HEK293 (cell line): ENCODE results near the gene FSTL5.

Source experiments
- ZBTB20 ChIP-seq: fragments of 450-650 bp; formaldehyde crosslinking; IDR thresholded peaks from 2 replicates; pipeline ENCODE4 v1.5.1; 2016; ENCODE audit warnings: missing biosample characterization, missing genetic modification characterization
- ZNF114 ChIP-seq: fragments of 450-650 bp; formaldehyde crosslinking; IDR thresholded peaks from 2 replicates; pipeline ENCODE4 v1.5.0; 2017; ENCODE audit warnings: missing biosample characterization, missing genetic modification characterization
- ZNF138 ChIP-seq: fragments of 450-650 bp; formaldehyde crosslinking; IDR thresholded peaks from 2 replicates; pipeline ENCODE4 v1.5.1; 2016; ENCODE audit warnings: missing biosample characterization, missing genetic modification characterization, borderline replicate concordance
- ZNF830 ChIP-seq: fragments of 450-650 bp; IDR thresholded peaks from 2 replicates; pipeline ENCODE4 v1.5.0; 2018; ENCODE audit warnings: missing biosample characterization, missing genetic modification characterization, low read depth, mild to moderate bottlenecking, moderate library complexity
- TF ChIP-seq, protein P1 (sequence below): fragments of 450-650 bp; formaldehyde crosslinking; IDR thresholded peaks from 2 replicates; pipeline ENCODE4 v1.5.1; 2016; ENCODE audit warnings: missing biosample characterization, missing genetic modification characterization
- TF ChIP-seq, protein P2 (sequence below): fragments of 450-650 bp; formaldehyde crosslinking; IDR thresholded peaks from 2 replicates; pipeline ENCODE4 v1.5.1; 2016; ENCODE audit warnings: missing biosample characterization, missing genetic modification characterization

DNA sequence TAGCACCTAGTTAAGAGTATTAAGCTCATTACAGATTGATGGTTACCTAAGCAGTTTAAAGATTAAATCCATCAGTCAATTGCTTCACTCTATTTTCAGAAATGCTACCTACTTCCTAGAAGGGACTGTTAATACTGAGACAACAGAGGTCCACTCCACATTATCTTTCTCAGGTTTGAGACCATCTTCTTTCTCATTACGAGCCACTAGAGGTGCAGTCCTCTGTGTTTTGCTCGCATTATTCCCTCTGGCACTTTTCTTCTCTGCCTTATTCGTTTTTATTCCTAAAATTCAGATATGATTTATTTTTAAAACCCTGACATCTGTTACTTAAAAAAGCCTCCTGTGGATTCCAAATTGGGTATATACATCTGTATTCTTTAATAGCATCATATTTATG, 459.1 kb downstream of the FSTL5 start:
- no peak for TF ChIP-seq ZBTB20 (tag by site-specific recombination)
- TF ChIP-seq ZNF138 (tag by site-specific recombination) = no peak
- TF ChIP-seq, protein P1, sequence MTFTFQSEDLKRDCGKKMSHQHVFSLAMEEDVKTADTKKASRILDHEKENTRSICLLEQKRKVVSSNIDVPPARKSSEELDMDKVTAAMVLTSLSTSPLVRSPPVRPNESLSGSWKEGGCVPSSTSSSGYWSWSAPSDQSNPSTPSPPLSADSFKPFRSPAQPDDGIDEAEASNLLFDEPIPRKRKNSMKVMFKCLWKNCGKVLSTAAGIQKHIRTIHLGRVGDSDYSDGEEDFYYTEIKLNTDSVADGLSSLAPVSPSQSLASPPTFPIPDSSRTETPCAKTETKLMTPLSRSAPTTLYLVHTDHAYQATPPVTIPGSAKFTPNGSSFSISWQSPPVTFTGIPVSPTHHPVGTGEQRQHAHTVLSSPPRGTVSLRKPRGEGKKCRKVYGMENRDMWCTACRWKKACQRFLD (tag by site-specific recombination) = no peak
- TF ChIP-seq ZNF830 (tag by site-specific recombination) = no peak
- TF ChIP-seq, protein P2, sequence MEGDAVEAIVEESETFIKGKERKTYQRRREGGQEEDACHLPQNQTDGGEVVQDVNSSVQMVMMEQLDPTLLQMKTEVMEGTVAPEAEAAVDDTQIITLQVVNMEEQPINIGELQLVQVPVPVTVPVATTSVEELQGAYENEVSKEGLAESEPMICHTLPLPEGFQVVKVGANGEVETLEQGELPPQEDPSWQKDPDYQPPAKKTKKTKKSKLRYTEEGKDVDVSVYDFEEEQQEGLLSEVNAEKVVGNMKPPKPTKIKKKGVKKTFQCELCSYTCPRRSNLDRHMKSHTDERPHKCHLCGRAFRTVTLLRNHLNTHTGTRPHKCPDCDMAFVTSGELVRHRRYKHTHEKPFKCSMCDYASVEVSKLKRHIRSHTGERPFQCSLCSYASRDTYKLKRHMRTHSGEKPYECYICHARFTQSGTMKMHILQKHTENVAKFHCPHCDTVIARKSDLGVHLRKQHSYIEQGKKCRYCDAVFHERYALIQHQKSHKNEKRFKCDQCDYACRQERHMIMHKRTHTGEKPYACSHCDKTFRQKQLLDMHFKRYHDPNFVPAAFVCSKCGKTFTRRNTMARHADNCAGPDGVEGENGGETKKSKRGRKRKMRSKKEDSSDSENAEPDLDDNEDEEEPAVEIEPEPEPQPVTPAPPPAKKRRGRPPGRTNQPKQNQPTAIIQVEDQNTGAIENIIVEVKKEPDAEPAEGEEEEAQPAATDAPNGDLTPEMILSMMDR (tag by site-specific recombination) = no peak
- no peak for TF ChIP-seq ZNF114 (tag by site-specific recombination)
